PC-3 (cell line): Measurements from ENCODE around the gene ACKR2.

Experiments used
- CTCF ChIP-seq: fragments of 300-600 bp; sonication (generic); conservative IDR thresholded peaks from 2 replicates; pipeline ENCODE4 v1.5.1; 2017; ENCODE audit warnings: antibody characterized with exemption, low read depth, mild to moderate bottlenecking, low read length
- EZH2 ChIP-seq: fragments of 300-600 bp; sonication (generic); IDR thresholded peaks from one replicate; pipeline ENCODE4 v1.6.1; 2017; ENCODE audit warnings: antibody characterized with exemption, mild to moderate bottlenecking, low read length; ENCODE audit not compliant: unreplicated experiment

GRCh38 chr3:42764561-42765295, 44.5 kb upstream of the ACKR2 start:
- no peak for TF ChIP-seq CTCF
- TF ChIP-seq EZH2: no peak
